HG02642 (cell line): ENCODE data around the gene RFX1.
"Not testable (repeated sequence)": the region's sequence is repeated elsewhere in the genome, so short reads cannot be mapped to it uniquely, and the experiment has no call there.

ENCODE experiments used
- ATAC-seq: cut with Tn5 transposase; IDR thresholded peaks from one replicate; pipeline ENCODE4 v1.9.1; 2021; ENCODE audit warnings: mild to moderate bottlenecking; ENCODE audit not compliant: unreplicated experiment, poor library complexity

RFX1 gene

DNA sequence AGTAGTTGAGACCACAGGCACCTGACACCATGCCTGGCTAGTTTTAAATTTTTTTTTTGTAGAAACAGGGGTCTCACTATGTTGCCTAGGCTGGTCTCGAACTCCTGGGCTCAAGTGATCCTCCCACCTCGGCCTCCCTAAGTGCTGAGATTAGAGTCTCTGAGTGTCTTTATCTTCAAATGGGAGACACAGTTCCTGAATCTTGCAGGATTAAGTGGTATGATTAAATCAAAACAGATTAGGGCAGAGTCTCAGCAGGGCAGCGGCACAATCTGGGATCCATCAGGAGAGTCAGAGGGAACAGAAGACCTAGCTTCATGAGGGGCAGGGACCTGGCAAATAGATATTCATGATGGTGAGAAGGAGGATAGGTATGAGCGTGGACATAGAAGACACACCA, 22.8 kb upstream of the RFX1 start:
- no peak for ATAC-seq

- no peak for ATAC-seq
Measured at GRCh38 chr19:14027856-14028450, 21.8 kb upstream of the RFX1 start, which contains the start of gene RLN3. Gene RLN3 (plus strand): TSS chr19:14028148. CDS start chr19:14028205, 57 bp downstream.

GRCh38 chr19:14026652-14027192, 20.6 kb upstream of the RFX1 start:
- not testable (repeated sequence) for ATAC-seq

- no peak for ATAC-seq
Measured at GRCh38 chr19:14023404-14024235, 17.5 kb upstream of the RFX1 start.

DNA sequence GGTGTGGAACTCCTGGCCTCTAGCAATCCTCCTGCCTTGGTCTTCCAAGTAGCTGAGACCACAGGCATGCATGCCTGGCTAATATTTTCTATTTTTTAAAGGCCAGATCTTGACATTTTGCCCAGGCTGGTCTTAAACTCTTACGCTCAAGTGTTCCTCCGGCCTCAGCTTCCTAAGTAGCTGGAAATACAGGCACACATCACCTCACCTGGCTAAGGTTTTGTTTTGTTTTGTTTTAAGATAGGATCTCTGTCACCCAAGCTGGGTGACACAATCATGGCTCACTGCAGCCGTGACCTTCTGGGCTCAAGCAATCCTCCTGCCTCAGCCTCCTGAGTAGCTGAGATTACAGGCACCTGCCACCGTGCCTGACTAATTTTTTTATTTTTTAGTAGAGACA, 16.3 kb upstream of the RFX1 start:
- no peak for ATAC-seq

- no peak for ATAC-seq
Measured at GRCh38 chr19:14021474-14021873, 15.4 kb upstream of the RFX1 start.

- not testable (repeated sequence) for ATAC-seq
Measured at GRCh38 chr19:14019739-14020138, 13.6 kb upstream of the RFX1 start.

GRCh38 chr19:14019100-14019499, 13.0 kb upstream of the RFX1 start:
- no peak for ATAC-seq

DNA sequence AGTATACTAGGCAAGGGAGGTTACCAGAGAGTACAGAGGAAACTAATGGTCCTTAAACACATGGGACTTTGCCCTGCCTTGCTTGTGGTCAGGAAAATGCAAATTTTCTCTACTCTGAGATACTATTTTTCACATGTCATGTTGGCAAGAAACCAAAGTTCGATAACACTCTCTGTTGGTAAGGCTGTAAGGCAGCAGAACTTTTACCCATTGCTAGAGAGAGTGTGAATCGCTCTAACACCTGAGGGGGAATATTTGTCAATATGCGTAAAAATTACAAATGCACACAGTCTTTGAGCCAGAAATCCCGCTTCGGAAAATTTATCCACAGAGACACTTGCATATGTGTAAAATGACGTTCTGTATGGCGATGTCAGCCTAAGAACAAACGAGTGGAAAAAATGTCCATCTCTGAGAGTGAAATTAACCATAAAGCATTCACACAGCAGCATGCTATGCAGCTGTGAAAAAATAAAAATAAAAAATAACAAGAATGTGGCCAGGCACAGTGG, 9.5 kb upstream of the RFX1 start:
- ATAC-seq = peak; percentile 86

GRCh38 chr19:14012378-14012915, 6.3 kb upstream of the RFX1 start:
- no peak for ATAC-seq

GRCh38 chr19:14006766-14007562, 844 bp upstream of the RFX1 start:
- peak; percentile 46 for ATAC-seq

- peak; percentile 34 for ATAC-seq
Measured at GRCh38 chr19:14005349-14006084, 603 bp downstream of the RFX1 start.

- ATAC-seq = no peak
Measured at GRCh38 chr19:14004619-14005348, 1.3 kb downstream of the RFX1 start.

- ATAC-seq = no peak
Measured at GRCh38 chr19:14003251-14004055, 2.7 kb downstream of the RFX1 start.

DNA sequence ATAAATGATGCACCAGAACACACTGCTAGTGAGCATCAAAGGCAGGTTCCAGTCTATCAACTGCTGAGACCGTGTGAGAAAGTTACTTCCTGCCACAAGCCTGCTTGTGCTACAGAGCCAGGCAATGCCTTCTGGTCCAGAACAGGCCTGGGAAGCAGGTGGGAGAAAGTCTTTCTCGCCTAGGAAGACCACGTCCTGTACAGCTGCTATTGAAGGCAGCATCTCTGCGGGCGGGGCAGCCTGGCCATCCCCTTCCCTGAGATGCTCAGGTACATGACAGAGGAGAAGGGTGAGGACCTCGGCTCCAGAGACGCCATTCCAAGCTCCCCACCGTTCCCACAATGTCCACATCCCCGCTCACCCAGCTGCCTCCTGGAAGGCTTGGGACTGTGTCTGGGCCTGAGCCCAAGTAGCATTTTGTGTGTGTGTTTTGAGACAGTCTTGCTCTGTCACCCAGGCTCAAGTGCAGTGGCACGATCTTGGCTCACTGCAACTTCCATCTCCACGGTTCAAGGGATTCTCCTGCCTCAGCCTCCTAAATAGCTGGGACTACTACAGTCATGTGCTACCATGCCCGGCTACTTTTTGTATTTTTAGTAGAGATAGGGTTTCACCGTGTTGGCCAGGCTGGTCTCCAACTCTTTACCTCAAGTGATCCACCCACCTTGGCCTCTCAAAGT, 3.4 kb downstream of the RFX1 start:
- no peak for ATAC-seq

- ATAC-seq = no peak
Measured at GRCh38 chr19:14000691-14001375, 5.3 kb downstream of the RFX1 start.

DNA sequence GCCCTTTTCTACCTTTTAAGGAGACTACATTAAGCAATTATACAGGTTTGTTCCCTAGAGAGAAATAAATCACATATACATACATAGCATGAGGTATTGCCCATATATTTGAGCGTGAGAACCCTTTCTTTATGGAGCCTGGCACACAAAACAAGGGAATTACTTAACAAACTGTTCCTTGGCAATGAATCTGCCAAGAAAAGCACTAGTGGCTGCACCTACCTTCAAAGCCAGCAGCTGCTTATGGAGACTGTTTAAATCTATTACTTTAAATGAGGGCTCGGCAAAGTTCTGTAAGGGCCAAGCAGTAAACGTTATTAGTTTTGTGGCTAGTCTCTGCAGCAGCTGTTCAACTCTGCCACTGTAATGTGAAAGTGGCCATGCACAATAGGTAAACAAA, 7.0 kb downstream of the RFX1 start:
- no peak for ATAC-seq
